GM12891 (cell line): ENCODE measurements around the gene SCO2.

ENCODE experiments used
- PAX5 ChIP-seq: IDR thresholded peaks from 2 replicates; pipeline ENCODE4 v1.6.1; 2011; ENCODE audit warnings: low read length, moderate library complexity, mild to moderate bottlenecking; ENCODE audit not compliant: insufficient read depth, severe bottlenecking
- POLR2A ChIP-seq: IDR thresholded peaks from 2 replicates; pipeline ENCODE4 v1.6.1; 2011; ENCODE audit warnings: low read depth, low read length, control low read depth
- POLR2AphosphoS5 ChIP-seq: IDR thresholded peaks from 2 replicates; pipeline ENCODE4 v1.6.1; 2011; ENCODE audit warnings: low read depth, low read length, control low read depth
- POU2F2 ChIP-seq: IDR thresholded peaks from 2 replicates; pipeline ENCODE4 v1.6.1; 2011; ENCODE audit warnings: low read depth, mild to moderate bottlenecking, control low read depth, low read length, moderate library complexity
- SPI1 ChIP-seq: IDR thresholded peaks from 2 replicates; pipeline ENCODE4 v1.6.1; 2011; ENCODE audit warnings: low read depth, low read length, control low read depth
- TAF1 ChIP-seq: IDR thresholded peaks from 2 replicates; pipeline ENCODE4 v1.6.1; 2011; ENCODE audit warnings: low read depth, low read length, control low read depth

GRCh38 chr22:50473855-50474671, 51.3 kb downstream of the SCO2 start:
- no peak for TF ChIP-seq TAF1
- TF ChIP-seq POLR2AphosphoS5: no peak
- no peak for TF ChIP-seq POLR2A
- no peak for TF ChIP-seq SPI1
- no peak for TF ChIP-seq POU2F2
- TF ChIP-seq PAX5: no peak
